ENCODE results near the gene NAT8L. TPM values are rescaled to one million over a fixed set of nuclear protein-coding genes. Genes with fewer than 3 reads are reported as not detected.

NAT8L gene
- total RNA-seq, 1 experiment from 2014 or later: 13.9 TPM

GRCh38 chr4:2042204-2042946 is 16.8 kb upstream of the NAT8L start:
- no peak overlapping the region for H3K56ac ChIP-seq (ENCODE audit: insufficient read length, low read depth, low read length)
- no peak overlapping the region for H2AK5ac ChIP-seq (ENCODE audit: insufficient read length, low read length)
- no peaks in the 10 kb centered on the region for H4K20me1 ChIP-seq (ENCODE audit: control insufficient read depth, insufficient read depth, insufficient read length)
- no peaks in the 10 kb centered on the region; the same call in 1 of the 2 replicates for H3K4me1 ChIP-seq (ENCODE audit: insufficient read depth, low read length)
- H3K9me3 ChIP-seq (ENCODE audit: control insufficient read depth, low read depth, low read length): no peaks in the 10 kb centered on the region
- no peak overlapping the region for H3K23ac ChIP-seq (ENCODE audit: insufficient read length, low read depth, low read length)
- H3K9ac ChIP-seq (ENCODE audit: extremely low read depth, insufficient read length, low read length): no peak overlapping the region
- H3K14ac ChIP-seq (ENCODE audit: insufficient read depth, low read length): no peak overlapping the region
- peak overlapping the region; percentile 24 for H3K4me2 ChIP-seq (ENCODE audit: insufficient read depth, insufficient read length, low read length)
- no peak overlapping the region for H2BK120ac ChIP-seq (ENCODE audit: low read depth, low read length, poor library complexity, severe bottlenecking)
- peak; percentile 39 for DNase-seq
- Mint-ChIP-seq H3K9me3 (0 out of 5 replicates have a peak, but pooled peaks cover 0 to 2% of the 10 kb centered on the region in 2 experiments), H3K4me1 (no peaks in the 10 kb centered on the region), H3K27ac (no peak overlapping the region), H3K36me3 (ENCODE audit: insufficient read depth in 1 of 3, low read depth in 3 of 3) (no peaks in the 10 kb centered on the region; a peak in 2 of 7 replicates), H3K27me3 (ENCODE audit: low read depth) (peaks cover 67% of the 10 kb centered on the region), H3K4me3 (peak overlapping the region; percentile 69 to 81)
- no peak overlapping the region for H2BK5ac ChIP-seq (ENCODE audit: insufficient read length, low read length)
- H2BK15ac ChIP-seq (ENCODE audit: low read depth, low read length): no peak overlapping the region
- no peak overlapping the region for H3T11ph ChIP-seq (ENCODE audit: low read length)
- no peak overlapping the region for H3K18ac ChIP-seq (ENCODE audit: insufficient read length, low read depth, low read length)
- no CpG with 5 or more reads among the region's 80 CpGs for WGBS (ENCODE audit: extremely low coverage, insufficient read length, low lambda C conversion rate)
- H3K23me2 ChIP-seq (ENCODE audit: insufficient read length, low read depth, low read length, poor library complexity, severe bottlenecking): peaks cover 16% of the 10 kb centered on the region
- H4K8ac ChIP-seq (replicated peaks; ENCODE audit: insufficient read length, low read depth, low read length): no peak overlapping the region
- H3K79me1 ChIP-seq (ENCODE audit: insufficient read depth, low read depth, low read length, poor library complexity, severe bottlenecking): no peaks in the 10 kb centered on the region
- no peaks in the 10 kb centered on the region for H3K79me2 ChIP-seq (ENCODE audit: insufficient read depth, low read length)
- H3K4ac ChIP-seq (ENCODE audit: low read depth, low read length): no peak overlapping the region
- no peak overlapping the region for H4K91ac ChIP-seq (ENCODE audit: insufficient read length, low read depth, low read length)
- TF ChIP-seq, protein P1, sequence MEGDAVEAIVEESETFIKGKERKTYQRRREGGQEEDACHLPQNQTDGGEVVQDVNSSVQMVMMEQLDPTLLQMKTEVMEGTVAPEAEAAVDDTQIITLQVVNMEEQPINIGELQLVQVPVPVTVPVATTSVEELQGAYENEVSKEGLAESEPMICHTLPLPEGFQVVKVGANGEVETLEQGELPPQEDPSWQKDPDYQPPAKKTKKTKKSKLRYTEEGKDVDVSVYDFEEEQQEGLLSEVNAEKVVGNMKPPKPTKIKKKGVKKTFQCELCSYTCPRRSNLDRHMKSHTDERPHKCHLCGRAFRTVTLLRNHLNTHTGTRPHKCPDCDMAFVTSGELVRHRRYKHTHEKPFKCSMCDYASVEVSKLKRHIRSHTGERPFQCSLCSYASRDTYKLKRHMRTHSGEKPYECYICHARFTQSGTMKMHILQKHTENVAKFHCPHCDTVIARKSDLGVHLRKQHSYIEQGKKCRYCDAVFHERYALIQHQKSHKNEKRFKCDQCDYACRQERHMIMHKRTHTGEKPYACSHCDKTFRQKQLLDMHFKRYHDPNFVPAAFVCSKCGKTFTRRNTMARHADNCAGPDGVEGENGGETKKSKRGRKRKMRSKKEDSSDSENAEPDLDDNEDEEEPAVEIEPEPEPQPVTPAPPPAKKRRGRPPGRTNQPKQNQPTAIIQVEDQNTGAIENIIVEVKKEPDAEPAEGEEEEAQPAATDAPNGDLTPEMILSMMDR (conservative IDR thresholded peaks at IDR 0.05): no peak
- no peak overlapping the region for H4K5ac ChIP-seq (ENCODE audit: insufficient read length, low read depth, low read length)
- peaks cover 19% of the 10 kb centered on the region for H3K27me3 ChIP-seq (ENCODE audit: insufficient read depth, low read length)
- H2BK12ac ChIP-seq (ENCODE audit: insufficient read length, low read depth, low read length): no peak overlapping the region
- no peak overlapping the region for H2BK20ac ChIP-seq (ENCODE audit: low read depth, low read length, poor library complexity, severe bottlenecking)
- H3K27ac ChIP-seq (ENCODE audit: insufficient read length, low read depth, low read length): no peak overlapping the region
- no peak overlapping the region for H2AFZ ChIP-seq (ENCODE audit: low read length)

Data from H9 (cell line).